BE2C (cell line): ENCODE measurements around the gene NOS1AP.
A peak's percentile ranks its signal among the peaks of the same experiment; 100 is the strongest.

Source experiments
- DNase-seq: peaks from one replicate; pipeline ENCODE4 v3.0.0-alpha.2; 2020
- H3K27me3 ChIP-seq: fragments of 250-450 bp; sonication (Bioruptor Pico); 2 replicates; pipeline ENCODE4 v1.5.1; 2020; ENCODE audit warnings: mild to moderate bottlenecking
- H3K36me3 ChIP-seq: fragments of 250-450 bp; sonication (Bioruptor Pico); 2 replicates; pipeline ENCODE4 v1.5.1; 2020; ENCODE audit warnings: mild to moderate bottlenecking
- H3K4me1 ChIP-seq: fragments of 250-450 bp; sonication (Bioruptor Pico); 2 replicates; pipeline ENCODE4 v1.5.1; 2020
- H3K4me3 ChIP-seq: 2 replicates; pipeline ENCODE4 v1.5.1; 2011; ENCODE audit warnings: low read depth, low read length
- H3K9me3 ChIP-seq: fragments of 250-450 bp; sonication (Bioruptor Pico); 2 replicates; pipeline ENCODE4 v1.5.1; 2020
- CTCF ChIP-seq: IDR thresholded peaks from 2 replicates; pipeline ENCODE4 v1.5.1; 2012; ENCODE audit warnings: mild to moderate bottlenecking, low read depth, low read length

Gene NOS1AP

DNA sequence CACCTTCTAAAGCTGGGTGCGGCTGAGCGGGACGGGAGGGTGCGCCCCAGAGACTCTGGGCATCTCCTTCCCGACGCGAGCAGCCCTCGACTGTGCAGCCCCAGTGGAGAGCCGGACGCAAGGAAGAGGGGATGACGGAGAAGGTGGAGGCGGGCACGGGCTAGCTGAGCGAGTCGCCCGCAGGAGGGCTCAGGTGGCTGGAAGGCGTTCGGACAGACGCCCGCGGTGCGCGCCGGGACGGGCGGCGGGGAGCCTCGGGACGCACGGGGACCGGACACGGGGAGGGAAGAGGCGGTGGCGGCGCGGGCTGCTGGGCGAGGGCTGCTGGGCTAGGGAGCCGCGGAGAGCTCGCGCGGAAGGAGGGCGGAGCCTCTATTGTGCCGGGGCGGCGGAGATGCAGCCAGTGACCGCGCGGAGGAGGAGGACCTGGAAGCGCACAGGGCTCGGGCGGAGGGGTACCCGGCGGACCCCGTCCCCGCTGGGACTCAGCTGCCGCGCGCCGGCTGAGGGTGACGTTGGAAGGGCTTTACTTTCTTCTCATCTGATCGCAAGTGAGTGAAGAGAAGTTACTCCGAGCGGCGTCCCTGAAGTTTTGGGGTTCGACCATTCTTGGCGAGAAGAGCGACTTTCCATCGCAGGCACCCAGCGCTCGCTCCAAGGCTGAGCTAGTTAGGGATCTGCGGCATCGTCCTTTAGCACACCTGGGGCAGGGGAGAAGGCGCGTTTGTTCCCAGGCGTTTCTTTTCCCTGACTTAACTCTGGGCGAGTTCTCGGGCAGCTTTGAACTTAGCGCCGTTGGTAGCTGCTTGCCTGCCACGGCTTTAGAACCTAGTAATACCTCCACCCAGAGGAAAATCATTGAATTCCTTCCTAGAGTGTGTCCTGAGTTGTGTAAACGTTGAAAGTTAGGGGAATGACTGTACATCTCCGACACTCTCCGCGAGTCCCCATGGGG is 45.7 kb upstream of the NOS1AP start, which contains the start of gene OLFML2B:
TSS of gene OLFML2B (minus strand) at position 323 of the 955 bp plus-strand sequence. CDS start 439 bp downstream, outside the sequence.
- H3K4me1 ChIP-seq, result peaks cover 8% of the 10 kb centered on the region
- peak; percentile 81 for DNase-seq
- no peaks in the 10 kb centered on the region for H3K36me3 ChIP-seq
- TF ChIP-seq CTCF, result peak; percentile 35
- peaks cover 13% of the 10 kb centered on the region for H3K27me3 ChIP-seq
- peak within 1 kb of the TSS; percentile 84 for H3K4me3 ChIP-seq
- H3K9me3 ChIP-seq, result no peaks in the 10 kb centered on the region

GRCh38 chr1:162025541-162025940 is 44.0 kb upstream of the NOS1AP start:
- TF ChIP-seq CTCF, result no peak
- Histone ChIP-seq H3K4me1 (peaks cover 13% of the 10 kb centered on the region), H3K4me3 (no peak overlapping the region), H3K36me3 (no peaks in the 10 kb centered on the region), H3K27me3 (peaks cover 13% of the 10 kb centered on the region), H3K9me3 (no peaks in the 10 kb centered on the region)
- DNase-seq, result no peak

DNA sequence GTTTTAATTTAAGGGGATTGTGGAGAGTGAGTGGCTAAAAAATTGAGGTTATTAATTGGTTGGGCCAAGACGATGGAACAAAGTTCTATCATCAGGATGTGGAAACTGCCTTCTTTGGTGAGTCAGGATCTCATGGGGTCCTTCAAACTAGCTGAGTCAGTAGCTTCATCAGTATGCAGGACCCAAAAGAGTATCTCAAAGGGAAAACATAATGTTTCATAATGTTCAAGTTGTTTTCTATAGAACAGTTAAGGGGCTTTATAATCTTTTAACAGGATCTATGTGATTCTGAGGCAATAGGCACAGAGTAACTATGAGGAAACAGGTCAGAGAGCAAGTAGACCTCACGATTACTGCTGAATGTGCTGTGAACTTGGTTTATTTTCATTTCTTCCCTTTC is 42.6 kb upstream of the NOS1AP start:
- Histone ChIP-seq H3K4me1 (peaks cover 13% of the 10 kb centered on the region), H3K36me3 (no peaks in the 10 kb centered on the region), H3K27me3 (peaks cover 13% of the 10 kb centered on the region), H3K4me3 (no peak overlapping the region), H3K9me3 (no peaks in the 10 kb centered on the region)
- no peak for DNase-seq
- no peak for TF ChIP-seq CTCF

DNA sequence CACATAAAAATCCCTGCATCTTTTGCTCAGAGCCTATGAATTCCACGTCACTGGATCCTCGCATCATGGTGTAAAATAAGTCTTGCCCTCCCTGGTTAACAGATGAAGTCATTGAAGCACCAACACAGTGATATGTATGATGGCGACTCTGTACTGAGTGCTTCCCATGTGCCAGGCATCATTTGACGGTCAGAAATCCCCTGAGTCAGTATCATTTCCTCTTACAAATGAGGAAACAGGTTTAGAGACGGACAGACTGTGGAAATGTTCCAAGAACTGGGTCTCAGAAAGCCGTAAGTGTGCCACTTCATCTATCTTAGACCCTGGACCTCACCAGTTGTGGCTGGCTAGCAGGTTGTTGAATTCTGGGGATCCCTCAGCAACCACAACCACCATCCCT is 40.8 kb upstream of the NOS1AP start:
- Histone ChIP-seq H3K4me3 (peak overlapping the region; percentile 29), H3K36me3 (no peaks in the 10 kb centered on the region), H3K27me3 (peaks cover 3% of the 10 kb centered on the region; the same call in 1 of the 2 replicates), H3K4me1 (peaks cover 13% of the 10 kb centered on the region), H3K9me3 (no peaks in the 10 kb centered on the region)
- DNase-seq, result no peak
- no peak for TF ChIP-seq CTCF

GRCh38 chr1:162029157-162029556 is 40.3 kb upstream of the NOS1AP start:
- Histone ChIP-seq H3K4me3 (peak overlapping the region; percentile 29), H3K9me3 (no peaks in the 10 kb centered on the region), H3K27me3 (peaks cover 2% of the 10 kb centered on the region; the same call in 1 of the 2 replicates), H3K4me1 (peaks cover 13% of the 10 kb centered on the region), H3K36me3 (no peaks in the 10 kb centered on the region)
- TF ChIP-seq CTCF, result no peak
- peak; percentile 54 for DNase-seq

GRCh38 chr1:162030759-162031280 is 38.7 kb upstream of the NOS1AP start:
- no peaks in the 10 kb centered on the region for H3K36me3 ChIP-seq
- DNase-seq, result no peak
- H3K27me3 ChIP-seq, result no peaks in the 10 kb centered on the region
- no peak for TF ChIP-seq CTCF
- no peaks in the 10 kb centered on the region for H3K9me3 ChIP-seq
- no peak overlapping the region for H3K4me3 ChIP-seq
- H3K4me1 ChIP-seq, result peaks cover 16% of the 10 kb centered on the region
